NCI-H226 (cell line): Measurements from ENCODE around the gene RNU11.
"Not testable (repeated sequence)": the region's sequence is repeated elsewhere in the genome, so short reads cannot be mapped to it uniquely, and the experiment has no call there.

ENCODE experiments used
- DNase-seq: peaks from one replicate; pipeline ENCODE4 v3.0.0-alpha.2; 2015

RNU11 gene

DNA sequence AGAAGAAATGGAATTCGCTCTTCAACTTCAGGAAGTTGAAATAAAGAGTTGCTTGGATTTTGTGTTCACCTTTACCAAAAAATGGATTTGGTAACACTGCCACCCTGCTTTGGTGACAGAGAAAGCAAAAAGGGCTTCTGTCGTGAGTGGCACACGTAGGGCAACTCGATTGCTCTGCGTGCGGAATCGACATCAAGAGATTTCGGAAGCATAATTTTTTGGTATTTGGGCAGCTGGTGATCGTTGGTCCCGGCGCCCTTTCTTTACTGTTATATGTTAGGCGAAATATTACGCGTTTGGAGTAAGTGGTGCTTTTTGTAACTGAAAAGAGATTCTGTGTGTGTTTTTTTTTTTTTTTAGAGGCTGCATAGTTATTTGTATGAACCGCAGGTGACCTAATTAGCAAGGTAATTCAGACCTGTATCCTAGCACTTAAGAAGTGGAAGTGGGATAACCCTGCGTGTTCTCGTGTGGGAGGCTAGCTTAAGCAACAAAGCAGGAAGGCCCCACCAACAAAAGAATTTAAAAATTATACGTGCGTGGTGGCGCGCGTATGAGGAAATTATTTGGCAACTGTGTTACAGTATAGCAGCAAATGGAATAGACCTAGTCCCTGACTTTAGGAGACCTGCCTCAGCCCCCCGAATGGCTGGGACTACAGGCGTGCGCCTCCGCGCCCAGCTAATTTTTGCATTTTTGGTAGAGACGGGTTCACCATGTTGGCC, at the start of gene RNU11:
TSS of gene RNU11 (plus strand) at position 127 of the 725 bp plus-strand sequence.
- DNase-seq: peak; percentile 99

DNA sequence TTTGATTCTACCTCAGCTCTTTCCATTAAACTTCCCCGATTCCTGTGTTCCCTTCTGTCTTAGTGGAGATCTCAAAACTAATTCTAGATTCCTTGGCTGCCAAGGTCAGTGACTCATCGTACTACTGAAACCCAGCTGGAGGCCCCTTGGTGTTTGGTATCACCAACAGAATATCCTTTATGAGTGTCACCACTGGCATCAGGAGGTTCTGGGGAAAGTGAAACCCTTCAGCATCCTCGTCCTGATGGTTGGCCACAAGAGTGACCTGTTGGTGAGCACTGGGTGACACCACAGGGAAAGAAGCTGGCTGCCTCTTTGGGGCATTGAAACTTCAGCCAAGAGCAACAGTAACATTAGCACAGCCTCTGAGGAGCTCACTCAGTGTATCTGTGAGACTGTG, 46.7 kb upstream of the RNU11 start:
- DNase-seq: peak; percentile 80

- peak; percentile 68 for DNase-seq
Measured at GRCh38 chr1:28602536-28603439, 45.6 kb upstream of the RNU11 start.

DNA sequence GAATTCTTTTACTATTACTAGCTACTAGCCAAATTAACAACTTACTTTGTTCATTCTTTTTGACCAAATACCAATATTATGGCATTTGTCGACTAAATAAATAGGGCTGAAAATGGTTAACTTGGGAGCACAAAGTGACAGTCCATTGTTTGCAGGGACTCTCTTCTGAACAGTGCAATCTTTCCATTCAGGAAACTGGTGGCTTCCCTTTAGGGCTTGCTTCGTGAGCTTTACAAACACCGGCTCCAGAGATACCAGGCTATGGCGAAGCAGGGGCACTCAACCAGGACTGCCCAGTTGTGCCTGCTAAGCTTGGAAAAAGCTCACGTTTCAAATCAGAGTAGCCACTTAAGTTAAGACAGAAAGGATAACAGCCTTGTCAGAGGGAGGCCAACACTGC, 44.0 kb upstream of the RNU11 start:
- no peak for DNase-seq

GRCh38 chr1:28604962-28605361, 43.4 kb upstream of the RNU11 start:
- DNase-seq: no peak

- DNase-seq: no peak
Measured at GRCh38 chr1:28606771-28607170, 41.6 kb upstream of the RNU11 start.

DNA sequence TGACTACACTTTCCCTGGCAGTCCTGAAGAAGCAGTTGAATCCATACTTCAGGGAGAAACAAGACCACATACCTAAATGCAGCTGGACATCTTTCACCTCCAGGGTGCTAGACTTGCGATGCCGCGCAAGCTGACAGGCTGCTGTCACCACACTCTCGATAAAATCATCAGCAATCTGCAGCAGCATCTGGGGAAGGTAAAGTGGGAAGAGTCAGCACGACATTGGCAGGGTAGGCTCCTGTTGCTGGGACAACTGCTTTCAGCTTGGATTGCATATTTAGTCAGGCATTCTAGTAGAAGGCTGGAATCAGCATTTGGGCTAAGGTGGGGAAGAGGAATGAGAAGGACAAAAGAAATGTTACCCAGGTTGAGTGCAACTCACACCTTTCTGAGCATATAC, 35.2 kb upstream of the RNU11 start:
- no peak for DNase-seq

DNA sequence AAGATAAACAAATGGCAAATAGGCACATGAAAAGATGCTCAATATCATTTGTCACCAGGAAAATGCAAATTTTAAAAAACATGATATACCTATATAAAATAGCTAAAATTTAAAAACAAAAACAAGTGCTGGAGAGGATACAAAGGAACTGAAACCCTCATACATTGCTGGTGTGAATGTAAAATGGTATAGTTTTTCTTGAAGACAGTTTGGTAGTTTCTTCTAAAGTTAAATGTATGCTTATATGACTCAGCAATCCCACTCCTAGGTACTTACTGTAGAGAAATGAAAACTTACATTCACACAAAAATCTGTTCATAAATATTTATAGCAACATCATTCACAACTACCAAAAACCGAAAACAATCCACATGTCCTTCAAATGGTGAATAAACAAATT, 16.7 kb upstream of the RNU11 start:
- no peak for DNase-seq

DNA sequence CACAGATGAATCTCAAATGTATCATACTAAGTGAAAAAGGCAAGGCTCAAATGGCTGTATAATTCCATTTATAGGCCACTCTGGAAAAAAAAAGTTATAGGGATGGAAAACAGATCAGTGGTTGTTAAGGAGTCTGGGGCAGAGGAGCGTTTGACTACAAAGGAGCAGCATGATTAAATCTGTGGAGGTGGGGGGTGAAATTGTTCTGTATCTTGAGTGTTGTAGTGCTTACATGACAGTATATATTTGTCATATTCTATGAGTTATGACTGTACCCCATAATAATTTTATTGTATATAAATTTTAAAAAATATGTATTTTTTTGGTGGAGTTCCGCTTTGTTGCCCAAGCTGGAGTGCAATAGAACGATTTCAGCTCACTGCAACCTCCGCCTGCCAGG, 15.8 kb upstream of the RNU11 start:
- no peak for DNase-seq

GRCh38 chr1:28640766-28641165, 7.6 kb upstream of the RNU11 start:
- peak; percentile 39 for DNase-seq

- DNase-seq: no peak
Measured at GRCh38 chr1:28642056-28642846, 6.1 kb upstream of the RNU11 start.

DNA sequence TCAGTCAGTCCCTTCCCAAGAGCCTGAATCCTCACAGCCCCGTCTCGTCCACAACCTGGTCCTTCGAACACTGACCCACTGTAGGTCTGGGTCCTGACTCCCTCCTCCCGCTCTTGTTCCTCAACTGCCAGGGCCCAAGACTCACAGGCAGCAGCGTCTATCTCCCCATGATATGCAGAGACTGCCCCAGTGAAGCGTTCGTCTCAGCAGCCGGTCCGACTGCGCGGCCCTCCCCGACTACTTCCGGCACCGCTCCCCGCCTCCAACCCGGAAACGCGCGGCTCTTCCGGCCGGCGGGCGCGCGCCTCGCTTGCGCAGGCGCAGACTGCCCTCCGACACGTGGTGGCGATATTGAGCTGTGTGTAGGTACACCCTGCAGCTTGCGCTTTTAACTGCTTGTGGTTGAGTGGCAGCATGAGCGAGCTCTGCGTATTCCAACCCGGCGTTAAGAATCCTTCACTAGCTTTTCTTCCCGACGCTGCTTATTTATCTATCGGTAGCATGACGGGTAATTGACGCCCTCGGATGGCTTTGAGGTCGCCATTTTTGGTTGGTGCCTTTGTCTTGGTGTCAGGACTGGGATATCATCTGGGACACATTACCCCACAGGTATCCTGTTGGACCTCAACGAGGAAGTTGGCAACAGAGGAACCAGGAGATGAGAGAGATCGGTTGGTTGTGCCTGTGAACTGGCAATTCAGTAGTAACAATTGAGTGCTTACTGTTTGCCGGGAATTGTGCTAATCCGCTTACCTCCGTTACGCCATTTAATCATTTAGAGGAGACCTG, 5.4 kb upstream of the RNU11 start, which contains the start of gene TAF12:
TSS of gene TAF12 (minus strand) at position 221 of the 789 bp plus-strand sequence. CDS start 20,986 bp downstream, outside the sequence.
- peak; percentile 93 for DNase-seq

DNA sequence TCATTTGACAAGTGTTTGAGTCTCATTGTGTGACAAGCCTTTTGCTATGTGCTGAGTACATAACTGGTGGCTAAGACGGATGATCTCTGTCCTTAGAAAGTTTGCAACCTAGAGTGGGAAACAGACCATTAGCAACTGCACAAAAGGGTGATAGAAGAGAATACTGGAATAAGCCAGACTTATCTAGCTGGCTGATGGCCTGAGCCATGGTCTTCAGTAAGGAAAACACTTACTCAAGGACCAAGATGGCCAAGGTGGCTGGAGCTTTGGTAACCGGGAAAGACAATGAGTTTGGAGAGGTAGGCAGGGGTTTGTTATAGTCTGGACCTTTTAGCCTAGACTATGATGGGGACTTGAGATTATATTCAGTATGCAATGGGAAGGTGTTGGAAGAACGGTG, 3.9 kb upstream of the RNU11 start:
- DNase-seq: no peak

DNA sequence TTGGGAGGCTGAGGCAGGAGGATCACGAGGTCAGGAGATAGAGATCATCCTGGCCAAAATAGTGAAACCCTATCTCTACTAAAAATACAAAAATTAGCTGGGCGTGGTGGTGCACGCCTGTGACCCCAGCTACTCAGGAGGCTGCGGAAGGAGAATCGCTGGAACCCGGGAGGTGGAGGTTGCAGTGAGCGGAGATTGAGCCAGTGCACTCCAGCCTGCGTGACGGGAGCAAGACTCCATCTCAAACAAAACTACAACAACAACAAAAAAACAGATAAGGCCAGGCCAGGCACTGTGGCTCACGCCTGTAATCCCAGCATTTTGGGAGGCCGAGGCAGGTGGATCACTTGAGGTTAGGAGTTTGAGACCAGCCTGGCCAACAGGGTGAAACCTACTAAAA, 3.0 kb upstream of the RNU11 start:
- DNase-seq: not testable (repeated sequence)

GRCh38 chr1:28646040-28646439, 2.4 kb upstream of the RNU11 start:
- peak; percentile 30 for DNase-seq

DNA sequence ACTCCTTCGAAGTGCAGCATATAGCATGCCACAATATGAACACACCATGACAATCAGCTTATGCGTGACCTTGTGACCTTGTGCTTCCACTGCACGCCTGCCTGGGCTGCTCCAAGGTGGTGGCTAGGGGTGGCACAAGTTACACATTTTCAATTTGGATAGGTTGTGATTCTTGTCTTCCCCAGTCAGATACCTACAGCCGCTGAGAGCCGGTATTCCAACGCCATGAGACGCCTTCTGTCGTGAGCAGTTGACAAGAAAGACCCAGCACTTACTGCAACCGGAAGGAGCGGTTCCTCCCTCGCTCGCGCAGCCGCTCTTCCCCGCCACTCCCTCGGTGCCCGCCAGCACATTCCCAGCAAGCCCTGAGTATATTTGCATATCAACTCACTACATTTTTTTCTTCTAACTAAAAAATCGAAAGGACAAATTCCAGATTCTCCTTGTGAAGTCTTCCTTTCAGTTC, 359 bp upstream of the RNU11 start:
- peak; percentile 76 for DNase-seq

DNA sequence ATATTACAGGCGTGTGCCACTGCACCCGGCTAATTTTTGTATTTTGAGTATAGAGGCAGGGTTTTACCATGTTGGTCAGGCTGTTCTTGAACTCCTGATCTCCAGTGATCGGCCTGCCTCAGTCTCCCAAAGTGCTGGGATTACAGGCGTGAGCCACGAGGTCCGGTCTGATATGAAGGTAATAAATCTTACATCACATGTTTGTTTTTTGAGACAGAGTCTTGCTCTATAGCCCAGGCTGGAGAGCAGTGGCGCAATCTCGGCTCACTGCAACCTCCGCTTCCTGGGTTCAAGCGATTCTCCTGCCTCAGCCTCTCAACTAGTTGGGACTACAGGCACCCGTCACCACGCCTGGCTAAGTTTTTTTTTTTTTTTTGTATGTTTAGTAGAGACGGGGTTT, 4.7 kb downstream of the RNU11 start:
- DNase-seq: not testable (repeated sequence)

- peak; percentile 35 for DNase-seq
Measured at GRCh38 chr1:28653870-28654269, 5.5 kb downstream of the RNU11 start.

- DNase-seq: not testable (repeated sequence)
Measured at GRCh38 chr1:28655448-28656311, 7.3 kb downstream of the RNU11 start.

GRCh38 chr1:28656335-28656734, 7.9 kb downstream of the RNU11 start:
- DNase-seq: no peak

- DNase-seq: no peak
Measured at GRCh38 chr1:28663871-28664470, 15.6 kb downstream of the RNU11 start.
